IPS-18c (cell line): Measurements from ENCODE around the gene HSD11B2.

Experiments used
- H3K4me3 ChIP-seq: 2 replicates; pipeline ENCODE4 v1.7.0; 2013; ENCODE audit warnings: low read depth, mild to moderate bottlenecking, low read length, moderate library complexity; ENCODE audit not compliant: insufficient read depth
- H3K9me3 ChIP-seq: one replicate; pipeline ENCODE4 v1.6.1; 2013; ENCODE audit warnings: mild to moderate bottlenecking, low read length, moderate library complexity; ENCODE audit not compliant: control insufficient read depth, insufficient read depth

The HSD11B2 gene

DNA sequence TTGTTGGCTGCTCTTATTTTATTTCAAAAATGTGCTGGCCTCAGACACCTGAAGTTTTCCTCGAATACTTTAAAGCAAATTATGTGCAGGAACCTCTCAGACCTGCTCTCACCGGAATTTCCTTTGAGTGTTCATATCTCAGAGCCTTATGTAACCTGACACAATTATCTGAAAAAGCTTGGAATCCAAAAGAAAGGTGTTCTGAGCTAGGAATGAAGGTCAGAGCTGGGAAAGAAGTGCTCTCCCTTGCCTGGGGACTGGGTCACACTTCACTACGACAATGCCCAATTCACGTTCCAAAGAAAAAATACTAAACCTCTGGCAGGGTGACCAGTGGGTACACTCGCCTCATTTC is 6.7 kb upstream of the HSD11B2 start:
- H3K9me3 ChIP-seq, result no peaks in the 10 kb centered on the region
- 0 out of 2 replicates have a peak overlapping the region, but pooled peaks have one; percentile 20 for H3K4me3 ChIP-seq

DNA sequence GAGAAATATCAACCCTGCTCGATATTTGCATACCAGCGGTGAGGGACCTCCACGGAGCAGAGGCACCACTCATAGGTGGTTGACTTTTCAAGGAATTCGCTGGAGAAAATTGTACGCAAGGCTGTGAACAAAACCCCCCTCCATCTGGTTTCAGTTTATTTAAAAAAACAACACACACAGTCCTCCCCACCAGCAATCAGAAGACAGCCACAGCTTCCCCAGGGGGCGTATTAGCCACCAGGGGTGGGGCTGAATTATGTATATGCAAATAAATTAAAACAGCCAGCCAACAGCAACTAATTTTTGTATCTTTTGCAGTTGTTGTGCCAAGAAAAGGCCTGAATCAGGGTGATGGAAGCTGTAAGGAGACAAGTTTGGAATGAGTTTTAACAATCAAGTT is 5.9 kb upstream of the HSD11B2 start:
- H3K4me3 ChIP-seq, result 0 out of 2 replicates have a peak overlapping the region, but pooled peaks have one; percentile 2

DNA sequence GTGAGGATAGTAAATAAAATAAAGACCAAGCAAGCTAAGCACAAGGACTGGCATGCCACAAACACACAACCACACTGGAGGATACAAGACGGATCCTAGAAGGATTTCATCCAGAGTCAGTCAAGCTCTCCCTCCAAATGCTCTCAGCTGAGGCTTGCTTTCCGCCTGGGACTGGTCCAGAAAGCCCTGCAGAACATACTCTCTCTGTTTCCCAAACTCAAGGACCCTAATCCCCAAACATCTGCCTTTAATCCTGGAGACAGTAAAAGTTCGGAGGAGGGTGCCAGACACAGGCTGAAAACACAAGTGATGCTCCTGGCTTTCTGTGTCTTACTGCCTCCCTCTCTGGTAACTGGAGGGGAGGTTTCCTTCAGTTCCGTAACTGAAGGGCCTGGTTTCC is 5.3 kb upstream of the HSD11B2 start:
- H3K4me3 ChIP-seq, result no peak overlapping the region
- H3K9me3 ChIP-seq, result no peaks in the 10 kb centered on the region

More for the DNA sequence above, 5.9 kb upstream of the HSD11B2 start:
- H3K9me3 ChIP-seq, result no peaks in the 10 kb centered on the region

DNA sequence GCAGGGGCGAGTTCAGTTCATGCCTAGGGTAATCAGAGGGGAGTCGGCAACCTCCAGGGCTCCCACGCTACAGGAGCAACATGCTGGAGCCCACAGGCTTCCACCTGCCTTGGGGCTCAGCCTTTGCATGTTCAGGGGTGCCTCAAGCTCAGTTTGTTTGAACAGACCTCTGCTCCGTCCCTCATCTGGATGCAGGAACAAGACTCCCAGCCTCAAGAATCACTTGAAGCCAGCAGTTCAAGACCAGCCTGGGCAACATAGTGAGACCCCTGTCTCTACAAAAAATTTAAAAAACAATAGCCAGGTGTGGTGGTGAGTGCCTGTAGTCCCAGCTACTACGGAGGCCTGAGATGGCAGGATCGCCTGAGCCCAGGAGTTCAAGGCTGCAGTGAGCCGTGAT is 4.9 kb upstream of the HSD11B2 start:
- H3K4me3 ChIP-seq, result no peak overlapping the region

DNA sequence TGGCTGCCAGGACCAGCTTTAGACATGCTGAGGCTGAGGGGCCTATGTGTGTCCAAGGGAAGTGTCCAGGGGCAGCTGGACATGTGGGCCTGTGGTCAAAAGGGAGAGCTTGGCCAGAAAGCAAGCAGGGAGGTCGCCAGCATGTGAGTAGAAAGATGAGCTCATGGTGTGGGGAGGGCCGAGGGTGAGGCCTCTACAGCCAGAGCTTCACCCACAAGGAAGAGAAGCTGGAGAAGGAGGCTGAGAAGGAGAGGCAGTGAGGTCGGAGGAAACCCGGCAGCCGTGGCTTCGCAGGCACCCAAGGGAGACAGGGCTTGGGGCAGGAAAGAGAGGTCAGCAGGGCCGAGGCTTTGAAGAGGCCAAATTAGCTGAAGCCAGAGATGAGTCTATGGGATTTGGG is 4.0 kb upstream of the HSD11B2 start:
- H3K9me3 ChIP-seq, result no peaks in the 10 kb centered on the region

More for the DNA sequence above, 4.9 kb upstream of the HSD11B2 start:
- no peaks in the 10 kb centered on the region for H3K9me3 ChIP-seq

DNA sequence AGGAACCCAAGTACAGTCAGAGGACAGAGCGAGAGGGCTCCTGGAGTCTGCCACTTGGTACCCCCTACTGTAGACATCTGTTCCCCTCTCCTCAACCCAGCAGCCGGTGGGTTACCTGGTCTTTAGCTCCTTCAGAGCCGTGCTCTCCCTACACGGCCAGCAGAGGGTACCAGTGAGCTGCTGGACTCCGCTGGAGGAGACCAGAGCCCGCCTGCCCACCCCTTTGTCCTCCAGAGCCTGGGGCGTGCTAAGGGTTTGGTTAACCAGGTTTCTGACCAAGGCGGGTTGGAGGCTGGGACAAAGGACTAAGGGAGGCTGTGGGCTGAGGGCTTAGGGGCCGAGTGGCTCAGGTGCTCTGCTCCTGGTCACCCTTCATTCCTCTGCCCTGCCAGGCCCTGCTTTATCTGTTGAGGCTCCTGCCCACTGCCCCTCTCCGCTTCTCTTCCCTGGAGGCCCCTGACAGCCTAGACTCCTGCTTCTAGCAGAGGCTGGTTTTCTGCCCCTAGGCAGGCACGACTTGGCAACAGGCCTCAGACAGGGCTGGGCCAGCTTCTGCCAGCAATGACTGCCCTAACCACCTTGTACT is 2.7 kb upstream of the HSD11B2 start:
- Histone ChIP-seq H3K4me3 (no peak overlapping the region), H3K9me3 (no peaks in the 10 kb centered on the region)

More for the DNA sequence above, 4.0 kb upstream of the HSD11B2 start:
- H3K4me3 ChIP-seq, result no peak overlapping the region

DNA sequence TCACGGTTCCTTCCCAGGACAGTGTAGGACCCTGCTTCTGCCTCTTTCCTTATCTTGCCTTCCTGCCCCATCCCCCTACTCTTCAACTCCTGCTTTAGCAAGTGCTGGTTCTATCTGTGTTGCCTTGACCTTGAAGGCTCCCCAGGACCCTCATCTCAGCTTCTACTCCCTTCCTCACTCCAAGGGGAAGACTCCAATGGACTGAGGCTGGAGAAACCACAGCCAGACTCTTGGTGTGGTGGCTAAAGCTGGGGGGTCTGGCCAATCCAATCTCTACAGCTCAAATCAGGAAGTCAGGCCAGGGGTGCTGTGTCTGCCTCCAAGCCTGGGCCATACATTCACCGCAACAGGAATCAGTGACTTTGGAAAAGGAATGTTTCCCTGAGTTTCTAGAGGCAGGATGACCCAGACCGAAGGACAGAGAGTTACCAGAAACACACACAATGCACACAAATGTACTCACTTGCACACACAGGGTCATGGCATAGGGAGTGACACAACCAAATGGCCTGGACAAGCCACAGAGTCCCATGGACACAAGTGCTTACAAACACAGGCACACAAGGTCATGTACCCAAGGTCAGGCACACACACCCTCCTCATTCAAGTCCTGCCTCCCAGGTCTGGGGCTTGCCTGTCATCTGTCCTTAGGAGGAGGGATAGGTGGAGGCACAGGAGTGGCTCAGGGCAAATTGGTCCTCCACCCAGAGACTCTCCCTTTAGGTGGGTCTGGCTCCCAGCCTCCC is 1.7 kb upstream of the HSD11B2 start:
- Histone ChIP-seq H3K9me3 (no peaks in the 10 kb centered on the region), H3K4me3 (no peak overlapping the region)

DNA sequence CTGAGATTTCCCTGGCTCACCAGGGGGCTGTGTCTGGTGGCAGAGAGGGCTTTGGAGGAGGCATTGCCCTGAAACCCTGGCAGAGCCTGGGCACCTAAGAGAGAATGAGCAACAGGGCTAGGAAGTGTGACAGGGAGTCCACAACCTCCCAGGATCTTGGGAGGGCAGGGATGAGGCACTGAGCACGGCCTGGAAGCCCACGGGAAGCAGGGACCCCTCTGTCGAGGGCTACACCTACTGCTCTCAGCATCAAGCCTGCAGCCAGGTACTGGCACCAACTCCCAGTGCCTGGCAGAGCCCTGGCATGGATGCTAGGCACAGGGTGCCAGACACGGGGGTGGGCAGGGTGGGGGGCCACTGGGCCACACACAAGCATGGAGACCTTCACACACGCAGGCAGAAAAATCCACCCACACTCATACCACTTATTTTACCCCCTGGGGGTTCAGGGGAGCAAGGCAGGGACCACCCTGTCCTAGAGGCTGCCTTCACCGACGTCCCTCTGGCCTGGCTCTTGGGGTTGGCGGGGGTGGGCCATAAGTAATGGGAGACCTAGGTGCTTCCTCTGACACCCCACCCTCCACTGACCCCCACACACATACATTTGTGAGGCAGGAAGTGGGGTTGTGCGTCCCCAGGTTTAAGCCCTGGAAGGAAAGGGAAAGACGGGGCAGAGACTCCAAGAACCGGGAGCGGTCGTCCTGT is 970 bp upstream of the HSD11B2 start:
- Histone ChIP-seq H3K4me3 (peak overlapping the region; percentile 62), H3K9me3 (no peaks in the 10 kb centered on the region)

DNA sequence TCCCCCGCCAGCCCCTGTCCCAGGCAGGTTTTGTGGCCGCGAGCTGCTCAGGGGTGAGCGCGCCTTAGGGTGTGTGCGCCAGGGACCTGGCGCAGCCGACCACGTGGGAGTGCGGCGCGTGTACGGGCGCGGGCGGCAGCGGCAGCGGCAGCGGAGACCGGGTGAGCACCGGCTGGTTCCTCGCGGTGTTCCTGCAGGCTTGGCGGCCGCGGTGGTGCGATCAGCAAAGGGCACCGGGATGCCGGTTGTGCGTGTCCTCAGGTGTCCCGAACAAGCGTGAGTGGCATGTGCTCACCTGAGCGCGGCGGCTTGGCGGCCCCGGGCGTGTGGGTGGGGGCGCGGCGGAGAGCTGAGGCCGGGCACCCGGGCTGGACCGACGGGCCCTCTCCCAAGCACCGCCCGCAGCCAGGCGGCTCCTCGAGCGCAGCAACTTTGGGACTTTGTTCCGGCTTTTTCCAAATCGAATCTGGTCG is 381 bp upstream of the HSD11B2 start:
- Histone ChIP-seq H3K9me3 (no peaks in the 10 kb centered on the region), H3K4me3 (peak overlapping the region; percentile 62)

DNA sequence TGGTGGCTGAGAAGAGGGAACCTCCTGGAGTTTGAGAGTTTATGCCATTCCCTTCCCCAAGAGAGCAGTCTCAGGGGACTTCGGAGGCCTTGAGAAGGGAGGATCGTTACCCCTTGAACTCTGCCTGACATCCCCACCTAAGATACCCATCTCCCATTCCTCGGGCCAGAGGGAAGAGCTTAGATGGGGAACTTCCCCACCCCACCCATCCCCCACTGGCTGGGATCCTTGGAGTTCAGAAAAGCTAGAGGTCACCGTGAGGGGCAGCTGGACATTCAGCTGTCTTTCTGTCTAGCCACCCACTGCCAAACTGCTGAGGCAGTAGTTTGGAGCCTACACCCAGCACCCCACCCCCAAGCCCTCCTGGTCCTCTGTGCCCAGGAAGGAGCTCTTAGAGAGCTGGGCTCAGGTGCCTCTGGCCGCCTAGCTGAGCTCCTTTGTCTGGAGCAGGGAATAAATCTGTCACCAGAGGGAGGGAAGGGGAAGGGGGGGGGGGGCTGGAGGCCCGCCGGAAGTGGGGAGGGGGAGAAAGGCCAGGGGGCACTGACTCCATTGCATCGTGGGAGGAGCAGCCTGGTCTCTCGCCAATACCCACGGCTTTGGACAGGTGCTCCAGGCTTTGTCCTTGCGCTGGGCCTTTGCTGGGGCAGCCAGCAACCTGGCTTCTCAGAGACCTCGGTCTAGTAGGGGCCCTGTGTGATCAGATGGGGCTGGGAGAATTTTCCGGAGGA is 1.0 kb downstream of the HSD11B2 start:
- peak overlapping the region; percentile 71 for H3K4me3 ChIP-seq
- no peaks in the 10 kb centered on the region for H3K9me3 ChIP-seq

DNA sequence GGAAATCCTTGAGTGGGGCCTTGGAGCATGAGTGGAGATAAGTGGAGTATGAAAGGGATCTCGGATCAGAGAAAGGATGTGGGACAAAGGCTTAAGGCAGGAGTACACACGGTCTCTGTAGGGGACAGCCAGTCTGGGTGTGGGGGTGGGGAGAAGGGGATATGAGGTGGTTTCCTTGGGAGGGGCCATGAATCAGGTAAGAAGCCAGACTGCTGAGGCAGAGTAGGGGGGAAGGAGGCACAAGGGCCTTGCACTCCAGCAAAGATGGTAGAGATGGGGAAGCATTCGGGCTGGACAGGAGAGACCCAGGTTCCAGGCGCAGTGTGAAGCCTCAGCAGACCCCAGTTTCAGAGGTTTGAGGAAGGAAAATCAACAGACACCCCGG is 1.6 kb downstream of the HSD11B2 start:
- H3K9me3 ChIP-seq, result no peaks in the 10 kb centered on the region
- H3K4me3 ChIP-seq, result peak overlapping the region; percentile 31; the same call in 1 of the 2 replicates

DNA sequence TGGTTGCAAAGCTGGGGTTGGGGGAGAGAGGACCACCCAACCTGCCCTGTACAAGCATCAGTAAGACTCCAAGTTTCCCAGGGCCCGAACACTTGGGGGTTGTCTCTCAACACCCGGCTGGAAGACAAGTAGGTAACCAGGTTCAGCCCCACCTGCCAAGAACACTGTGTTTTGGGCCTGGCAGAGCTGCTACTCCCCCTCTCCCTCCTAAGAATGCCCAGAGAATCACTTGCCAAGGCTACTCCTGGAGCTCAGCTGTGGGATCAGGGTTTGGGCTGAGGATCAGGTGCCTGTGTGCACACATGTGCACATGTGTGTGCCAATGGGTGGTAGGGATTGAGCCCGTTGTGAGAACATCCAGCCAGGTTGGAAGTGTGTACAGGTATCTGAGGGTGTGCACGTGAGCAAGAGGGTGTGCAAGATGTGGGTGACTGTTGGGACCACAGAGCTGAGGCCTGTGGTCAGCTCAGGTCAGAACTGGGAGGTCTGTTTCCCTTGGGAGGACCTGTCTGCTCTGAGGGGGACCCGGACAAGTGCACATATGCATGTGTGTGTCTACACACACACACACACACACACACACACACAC is 2.3 kb downstream of the HSD11B2 start:
- no peaks in the 10 kb centered on the region for H3K9me3 ChIP-seq
- H3K4me3 ChIP-seq, result peak overlapping the region; percentile 31; the same call in 1 of the 2 replicates

DNA sequence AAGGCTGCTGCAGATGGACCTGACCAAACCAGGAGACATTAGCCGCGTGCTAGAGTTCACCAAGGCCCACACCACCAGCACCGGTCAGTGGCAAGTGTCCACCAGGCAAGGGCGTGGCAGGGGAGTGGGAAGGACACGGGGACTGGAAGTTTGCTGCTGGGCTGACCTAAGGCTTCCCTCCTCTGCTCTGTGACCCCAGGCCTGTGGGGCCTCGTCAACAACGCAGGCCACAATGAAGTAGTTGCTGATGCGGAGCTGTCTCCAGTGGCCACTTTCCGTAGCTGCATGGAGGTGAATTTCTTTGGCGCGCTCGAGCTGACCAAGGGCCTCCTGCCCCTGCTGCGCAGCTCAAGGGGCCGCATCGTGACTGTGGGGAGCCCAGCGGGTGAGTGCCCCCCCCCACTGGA is 4.8 kb downstream of the HSD11B2 start:
- Histone ChIP-seq H3K9me3 (no peaks in the 10 kb centered on the region), H3K4me3 (no peak overlapping the region)

DNA sequence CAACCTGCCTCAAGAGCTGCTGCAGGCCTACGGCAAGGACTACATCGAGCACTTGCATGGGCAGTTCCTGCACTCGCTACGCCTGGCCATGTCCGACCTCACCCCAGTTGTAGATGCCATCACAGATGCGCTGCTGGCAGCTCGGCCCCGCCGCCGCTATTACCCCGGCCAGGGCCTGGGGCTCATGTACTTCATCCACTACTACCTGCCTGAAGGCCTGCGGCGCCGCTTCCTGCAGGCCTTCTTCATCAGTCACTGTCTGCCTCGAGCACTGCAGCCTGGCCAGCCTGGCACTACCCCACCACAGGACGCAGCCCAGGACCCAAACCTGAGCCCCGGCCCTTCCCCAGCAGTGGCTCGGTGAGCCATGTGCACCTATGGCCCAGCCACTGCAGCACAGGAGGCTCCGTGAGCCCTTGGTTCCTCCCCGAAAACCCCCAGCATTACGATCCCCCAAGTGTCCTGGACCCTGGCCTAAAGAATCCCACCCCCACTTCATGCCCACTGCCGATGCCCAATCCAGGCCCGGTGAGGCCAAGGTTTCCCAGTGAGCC is 5.8 kb downstream of the HSD11B2 start:
- H3K9me3 ChIP-seq, result no peaks in the 10 kb centered on the region

DNA sequence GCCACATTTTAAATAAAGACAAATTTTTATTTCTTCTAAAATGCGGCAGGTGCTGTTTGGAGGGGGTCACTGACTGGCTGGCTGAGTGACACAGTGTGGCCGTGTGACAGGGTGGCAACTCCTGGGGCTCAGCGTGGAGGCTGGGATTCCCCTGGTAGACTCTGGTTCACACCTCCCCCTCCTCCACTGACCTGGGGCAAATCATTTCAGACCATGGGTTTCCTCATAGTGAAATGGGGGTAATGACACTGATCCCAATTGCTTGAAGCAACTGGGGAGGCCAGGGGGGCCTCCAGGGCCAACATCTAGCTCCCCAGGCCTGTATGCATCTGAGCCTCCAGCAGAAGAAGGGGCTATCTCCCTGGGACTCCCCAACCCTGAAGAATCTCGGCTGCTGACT is 6.6 kb downstream of the HSD11B2 start:
- Histone ChIP-seq H3K9me3 (no peaks in the 10 kb centered on the region), H3K4me3 (no peak overlapping the region)

More for the DNA sequence above, 5.8 kb downstream of the HSD11B2 start:
- no peak overlapping the region for H3K4me3 ChIP-seq

DNA sequence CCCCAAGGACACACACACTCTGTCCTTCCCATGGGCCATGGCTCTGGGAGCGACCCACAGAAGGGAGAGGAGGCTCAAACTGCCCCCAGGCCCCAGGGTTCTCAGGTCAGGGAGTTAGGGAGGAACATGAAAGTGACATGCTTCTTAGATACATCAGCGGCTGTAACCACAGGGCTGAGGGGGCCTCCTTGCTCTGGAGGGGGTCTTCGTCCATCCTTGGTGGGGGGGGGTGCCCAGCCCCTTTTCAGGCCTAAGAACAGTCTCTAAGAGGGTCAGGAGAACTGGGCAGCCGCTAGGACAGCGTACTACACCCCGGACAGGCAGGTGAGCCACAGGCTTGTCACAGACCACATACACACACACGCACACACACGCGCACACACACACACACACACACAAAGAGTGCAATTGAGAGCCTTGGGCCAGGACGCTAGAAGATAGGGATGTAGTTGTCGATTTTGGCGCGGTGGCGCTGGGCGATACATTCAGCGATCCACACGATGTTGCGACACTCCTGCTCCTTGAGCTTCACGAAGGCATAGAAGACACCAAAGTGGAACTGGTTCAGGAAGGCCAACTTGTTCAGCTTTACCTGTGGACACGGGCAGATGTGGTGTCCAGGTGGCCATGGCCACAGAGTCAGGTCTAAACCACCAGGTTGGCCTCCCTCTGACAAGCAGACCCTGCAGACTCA is 7.3 kb downstream of the HSD11B2 start:
- no peaks in the 10 kb centered on the region for H3K9me3 ChIP-seq

More for the DNA sequence above, 7.3 kb downstream of the HSD11B2 start:
- H3K4me3 ChIP-seq, result no peak overlapping the region
